HG03139 (cell line): ENCODE measurements around the gene LONRF3.
"Not testable (repeated sequence)": the region's sequence is repeated elsewhere in the genome, so short reads cannot be mapped to it uniquely, and the experiment has no call there.

ENCODE experiments used
- ATAC-seq: cut with Tn5 transposase; IDR thresholded peaks from one replicate; pipeline ENCODE4 v1.9.1; 2021; ENCODE audit not compliant: unreplicated experiment

LONRF3 gene

GRCh38 chrX:118983513-118983912, 9.1 kb downstream of the LONRF3 start:
- no peak for ATAC-seq

DNA sequence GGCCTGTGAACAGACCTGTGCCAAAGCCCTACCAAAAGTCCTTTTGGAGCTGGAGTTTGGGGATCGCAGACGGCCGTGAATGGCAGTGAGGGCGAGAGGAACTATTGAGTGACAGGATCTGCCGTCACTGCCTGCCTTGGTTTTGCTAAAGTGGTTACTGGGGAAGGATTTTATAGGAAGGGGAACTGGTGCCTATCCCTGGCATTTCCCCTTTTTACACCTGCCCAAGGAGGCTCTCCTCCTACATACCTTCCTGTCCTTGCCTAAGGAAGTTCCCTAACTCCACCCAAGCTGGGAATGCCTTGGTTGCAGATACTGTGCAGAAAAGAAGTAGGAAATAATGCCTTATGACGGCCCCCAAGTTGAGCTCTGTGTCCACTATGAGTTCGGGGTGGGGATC, 14.5 kb downstream of the LONRF3 start:
- ATAC-seq, result no peak

DNA sequence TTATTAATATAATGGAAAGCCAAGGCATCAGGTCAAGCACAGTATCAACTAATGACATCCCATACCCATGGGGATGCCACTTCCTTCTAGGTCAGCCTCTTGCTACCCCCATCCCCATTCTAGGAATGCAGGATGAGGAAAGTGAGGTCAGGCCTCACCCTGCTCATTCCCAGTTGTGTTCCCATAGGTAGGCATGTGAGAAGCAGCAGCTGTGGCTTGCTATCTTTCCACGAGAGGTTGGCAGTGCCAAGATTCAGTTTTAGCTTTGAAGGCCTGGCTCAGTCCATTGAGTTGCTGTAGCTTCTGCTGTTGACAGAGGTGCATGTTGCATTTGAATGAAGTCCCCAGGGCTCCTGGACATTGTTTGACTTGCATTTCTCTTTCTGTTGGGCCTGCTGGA, 15.5 kb downstream of the LONRF3 start:
- ATAC-seq, result no peak

- no peak for ATAC-seq
These were observed 16.3 kb downstream of the LONRF3 start for GRCh38 chrX:118990512-118991227.

GRCh38 chrX:118992441-118993121, 18.2 kb downstream of the LONRF3 start:
- ATAC-seq, result not testable (repeated sequence)

- no peak for ATAC-seq
These were observed 29.0 kb downstream of the LONRF3 start for GRCh38 chrX:119003462-119003861.

GRCh38 chrX:119004920-119005524, 30.6 kb downstream of the LONRF3 start:
- ATAC-seq, result peak; percentile 88

DNA sequence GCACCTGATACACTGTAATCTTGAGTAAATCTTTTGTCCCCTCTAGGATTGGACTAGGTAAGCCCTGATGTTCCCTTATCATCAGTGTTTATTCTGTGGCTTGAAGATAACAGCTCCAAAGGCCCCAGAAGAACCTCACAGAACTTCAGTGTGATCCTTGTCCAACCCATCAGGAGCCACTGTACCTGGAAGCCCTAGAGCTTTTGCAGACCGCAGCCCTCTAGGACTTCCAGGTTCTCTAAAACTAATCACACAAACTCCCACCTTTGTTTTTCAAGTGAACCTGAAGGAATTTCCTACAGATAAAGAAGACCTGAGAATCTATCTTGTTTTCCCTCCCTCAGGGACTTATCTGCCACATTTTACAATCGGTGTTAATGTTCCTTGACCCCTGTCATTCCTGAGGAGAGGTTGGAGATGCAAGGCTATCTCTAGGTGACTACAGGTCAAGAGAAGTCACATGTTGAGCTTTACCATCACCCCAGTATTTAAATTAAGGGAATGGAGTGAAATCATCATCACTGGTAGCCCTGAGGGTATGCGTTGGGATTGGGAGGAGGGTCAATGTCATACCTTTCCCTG, 32.9 kb downstream of the LONRF3 start:
- no peak for ATAC-seq

DNA sequence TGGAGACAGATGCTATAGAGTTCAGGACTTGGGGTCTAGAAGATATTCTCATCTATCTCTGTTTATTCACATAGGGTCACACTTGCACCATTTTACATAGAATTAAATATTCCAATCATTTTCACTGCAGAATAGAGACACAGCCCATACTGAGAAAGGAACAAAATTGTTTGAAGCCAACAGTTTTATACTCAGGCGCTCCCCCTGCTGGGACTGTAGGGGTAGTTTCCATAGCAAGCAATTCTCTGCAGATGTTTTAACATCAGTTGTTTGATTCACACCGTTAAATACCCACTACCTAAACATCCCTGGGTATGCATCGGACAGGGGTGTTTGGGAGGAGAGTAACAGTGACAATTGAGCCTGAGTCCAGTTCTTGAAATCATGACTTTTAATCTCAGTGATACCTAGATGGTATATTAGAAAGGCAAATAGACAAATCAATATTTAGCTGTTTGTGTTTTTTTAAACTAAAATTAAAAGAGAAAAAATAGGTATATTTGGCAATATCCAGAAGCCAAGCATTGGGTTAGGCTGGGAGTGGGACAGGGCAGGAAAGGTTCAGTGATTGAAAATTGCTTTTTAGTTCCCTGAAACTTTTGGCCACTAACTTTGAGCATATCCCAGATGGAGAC, 33.8 kb downstream of the LONRF3 start:
- no peak for ATAC-seq

GRCh38 chrX:119009071-119009470, 34.7 kb downstream of the LONRF3 start:
- no peak for ATAC-seq

DNA sequence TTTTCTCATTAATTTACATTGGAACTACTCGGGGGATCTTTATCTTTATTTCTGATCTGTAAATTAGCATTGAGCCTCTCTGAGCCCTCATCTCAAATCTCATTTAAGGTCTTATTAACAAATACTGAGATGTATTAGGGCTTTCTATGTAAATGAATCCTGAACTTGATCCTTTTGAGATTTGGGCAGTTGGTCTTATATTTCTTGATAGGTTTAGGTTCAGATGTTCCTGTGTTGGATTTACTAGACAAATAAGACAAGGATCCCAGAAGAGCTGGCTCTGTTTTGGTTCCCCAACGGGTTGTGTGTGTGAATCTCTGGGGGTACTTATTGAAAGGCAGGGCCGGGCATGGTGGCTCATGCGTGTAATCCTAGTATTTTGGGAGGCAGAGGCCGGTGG, 36.1 kb downstream of the LONRF3 start:
- no peak for ATAC-seq

DNA sequence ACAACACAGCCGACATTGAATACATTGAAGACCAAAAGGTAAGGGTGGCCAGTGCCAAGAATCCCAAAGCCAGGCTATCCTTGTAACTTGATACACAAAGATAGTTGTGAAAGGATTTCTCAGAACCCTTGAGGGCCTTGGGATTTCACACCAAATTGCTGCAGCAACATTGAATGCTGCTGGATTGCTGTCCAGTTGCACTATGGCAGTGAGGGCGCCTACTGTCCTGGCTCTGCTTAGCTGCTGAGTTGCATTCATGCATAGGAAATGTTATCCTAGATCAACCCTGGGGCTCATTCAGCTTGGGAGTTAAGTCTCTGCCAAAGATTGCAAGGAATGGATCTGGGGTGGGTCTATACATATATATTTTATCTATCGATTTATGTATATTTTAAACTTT, 38.7 kb downstream of the LONRF3 start:
- ATAC-seq, result no peak

- peak; percentile 98 for ATAC-seq
These were observed 41.2 kb downstream of the LONRF3 start for GRCh38 chrX:119015407-119016237.

- ATAC-seq, result no peak
These were observed 42.7 kb downstream of the LONRF3 start for GRCh38 chrX:119017077-119017476.

DNA sequence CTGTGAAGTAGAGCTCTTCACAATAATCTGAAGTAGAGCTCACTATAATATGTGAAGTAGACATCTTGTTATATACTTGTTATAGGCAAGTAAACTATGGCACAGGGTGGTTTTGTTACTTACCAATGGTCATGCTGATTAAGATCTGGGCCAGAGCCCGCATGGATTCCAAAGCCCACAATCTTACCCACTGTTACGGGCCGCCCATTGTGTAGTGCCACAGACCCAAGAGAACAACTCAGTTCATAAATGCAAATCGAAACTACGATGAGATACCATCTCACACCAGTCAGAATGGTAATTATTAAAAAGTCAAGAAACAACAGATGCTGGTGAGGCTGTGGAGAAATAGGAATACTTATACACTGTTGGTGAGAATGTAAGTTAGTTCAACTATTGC, 51.5 kb downstream of the LONRF3 start:
- no peak for ATAC-seq

DNA sequence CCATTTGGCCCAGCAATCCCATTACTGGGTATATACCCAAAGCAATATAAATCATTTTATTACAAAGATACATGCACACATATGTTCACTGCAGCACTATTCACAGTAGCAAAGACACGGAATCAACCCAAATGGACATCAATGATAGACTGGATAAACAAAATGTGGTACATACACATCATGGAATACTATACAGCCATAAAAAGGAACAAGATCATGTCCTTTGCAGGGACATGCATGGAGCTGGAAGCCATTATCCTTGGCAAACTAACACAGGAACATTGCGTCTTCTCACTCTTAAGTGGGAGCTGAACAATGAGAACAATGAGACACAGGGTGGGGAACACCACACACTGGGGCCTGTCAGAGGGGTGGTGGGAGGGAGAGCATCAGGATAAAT, 51.9 kb downstream of the LONRF3 start:
- not testable (repeated sequence) for ATAC-seq

- ATAC-seq, result not testable (repeated sequence)
These were observed 53.7 kb downstream of the LONRF3 start for GRCh38 chrX:119027960-119028732.

- ATAC-seq, result no peak
These were observed 54.4 kb downstream of the LONRF3 start for GRCh38 chrX:119028733-119029330.

DNA sequence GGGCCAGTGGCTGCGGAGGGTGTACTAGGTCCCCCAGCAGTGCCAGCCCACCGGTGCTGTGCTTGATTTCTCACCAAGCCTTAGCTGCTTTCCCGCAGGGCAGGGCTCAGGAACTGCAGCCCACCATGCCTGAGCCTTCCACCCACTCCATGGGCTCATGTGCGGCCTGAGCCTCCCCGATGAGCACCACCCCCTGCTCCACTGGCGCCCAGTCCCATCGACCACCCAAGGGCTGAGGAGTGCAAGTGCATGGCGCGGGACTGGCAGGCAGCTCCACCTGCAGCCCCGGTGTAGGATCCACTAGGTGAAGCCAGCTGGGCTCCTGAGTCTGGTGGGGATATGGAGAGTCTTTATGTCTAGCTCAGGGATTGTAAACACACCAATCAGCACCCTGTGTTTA, 55.2 kb downstream of the LONRF3 start:
- not testable (repeated sequence) for ATAC-seq
